SK-N-SH (cell line): ENCODE measurements around the gene FAM174B. TPM values are rescaled to one million over a fixed set of nuclear protein-coding genes. Genes with fewer than 3 reads are reported as not detected.

ENCODE experiments used
- CTCF ChIA-PET: fragments of 300-600, 350-600 bp; formaldehyde crosslinking; extraction: SDS; loops from one replicate; lab custom pipeline; 2021; lab: Yijun Ruan, JAX
- POLR2A ChIA-PET: fragments of 350-600 bp; sonication (Branson Sonifier 250); formaldehyde crosslinking; extraction: SDS; loops from one replicate; lab custom pipeline; 2020; ENCODE audit warnings: antibody characterized with exemption, inconsistent platforms; lab: Yijun Ruan, JAX
- DNase-seq: peaks from one replicate; pipeline ENCODE4 v3.0.0; 2012
- H2AFZ ChIP-seq: fragments of 200-600 bp; sonication (generic); 2 replicates; pipeline ENCODE4 v1.8.1; 2016; ENCODE audit warnings: antibody characterized with exemption, mild to moderate bottlenecking, low read depth
- H3F3A ChIP-seq: fragments of 200-600 bp; sonication (generic); replicated peaks from 2 replicates; pipeline ENCODE3; 2016; ENCODE audit warnings: antibody characterized with exemption, mild to moderate bottlenecking; ENCODE audit not compliant: insufficient read depth
- H3K27ac ChIP-seq, 2 experiments: fragments of 200-500 bp in 1 of 2; fragments of 200-600 bp in 1 of 2; sonication (Bioruptor generic) in 1 of 2; sonication (generic), shearing (Covaris generic) in 1 of 2; 2 replicates each; pipeline versions ENCODE4 v1.5.1 to v1.6.1; 2014 to 2016; ENCODE audit warnings: low read depth in 2 of 2, inconsistent platforms in 1 of 2, low read length in 1 of 2, mild to moderate bottlenecking in 1 of 2, mixed read lengths in 1 of 2
- H3K27me3 ChIP-seq: fragments of 200-600 bp; sonication (generic), shearing (Covaris generic); 2 replicates; pipeline ENCODE4 v1.6.1; 2016; ENCODE audit warnings: mixed run types; ENCODE audit not compliant: insufficient read depth
- H3K36me3 ChIP-seq, 2 experiments: fragments of 200-500 bp in 1 of 2; fragments of 200-600 bp in 1 of 2; sonication (Bioruptor generic) in 1 of 2; sonication (generic) in 1 of 2; replicated peaks in 1 of 2; 2 replicates each; pipeline versions ENCODE3 to v1.5.1; 2014 to 2016; ENCODE audit warnings: low read length in 1 of 2, mild to moderate bottlenecking in 1 of 2; ENCODE audit not compliant: insufficient read depth in 2 of 2, control insufficient read depth in 1 of 2
- H3K4me1 ChIP-seq, 2 experiments: fragments of 200-500 bp in 1 of 2; fragments of 200-600 bp in 1 of 2; sonication (Bioruptor generic) in 1 of 2; sonication (generic), shearing (Covaris generic) in 1 of 2; 2 replicates each; pipeline versions ENCODE4 v1.5.1 to v1.6.1; 2014 to 2016; ENCODE audit warnings: low read depth in 1 of 2, low read length in 1 of 2, mixed run types in 1 of 2; ENCODE audit not compliant: insufficient read depth in 2 of 2, control insufficient read depth in 1 of 2
- H3K4me2 ChIP-seq: fragments of 200-600 bp; sonication (generic), shearing (Covaris generic); 2 replicates; pipeline ENCODE4 v1.6.1; 2017; ENCODE audit warnings: mixed run types
- H3K4me3 ChIP-seq, 2 experiments: fragments of 200-500 bp in 1 of 2; fragments of 200-600 bp in 1 of 2; sonication (Bioruptor generic) in 1 of 2; sonication (generic), shearing (Covaris generic) in 1 of 2; 2 replicates each; pipeline versions ENCODE4 v1.5.1 to v1.8.1; 2014 to 2016; ENCODE audit warnings: low read depth in 2 of 2, inconsistent platforms in 1 of 2, low read length in 1 of 2, mild to moderate bottlenecking in 1 of 2, mixed read lengths in 1 of 2, moderate library complexity in 1 of 2
- H3K79me2 ChIP-seq: fragments of 200-600 bp; sonication (generic); 2 replicates; pipeline ENCODE4 v1.8.1; 2017; ENCODE audit warnings: mild to moderate bottlenecking; ENCODE audit not compliant: insufficient read depth
- H3K9ac ChIP-seq: fragments of 200-600 bp; sonication (generic); 2 replicates; pipeline ENCODE4 v1.6.1; 2017; ENCODE audit warnings: mixed run types
- H3K9me2 ChIP-seq: fragments of 200-600 bp; sonication (generic); 2 replicates; pipeline ENCODE4 v1.6.1; 2017; ENCODE audit warnings: mixed run types
- H3K9me3 ChIP-seq: fragments of 200-600 bp; sonication (generic); 2 replicates; pipeline ENCODE4 v1.6.1; 2017; ENCODE audit warnings: mixed run types, mild to moderate bottlenecking, moderate library complexity
- H4K20me1 ChIP-seq: fragments of 200-600 bp; sonication (generic); 2 replicates; pipeline ENCODE4 v1.6.1; 2017; ENCODE audit warnings: mild to moderate bottlenecking, mixed run types; ENCODE audit not compliant: insufficient read depth
- CTCF ChIP-seq: fragments of 200-600 bp; sonication (generic); IDR thresholded peaks from 2 replicates; pipeline ENCODE4 v1.6.1; 2017; ENCODE audit warnings: antibody characterized with exemption, mild to moderate bottlenecking, moderate library complexity
- ELF1 ChIP-seq: IDR thresholded peaks from 2 replicates; pipeline ENCODE4 v1.4.0; 2012
- EP300 ChIP-seq, 2 experiments: IDR thresholded peaks; 2 replicates each; pipeline versions ENCODE4 v1.4.0 to v1.6.1; 2012; ENCODE audit warnings: borderline replicate concordance in 1 of 2, low read depth in 1 of 2, low read length in 1 of 2
- EZH2phosphoT487 ChIP-seq: fragments of 200-600 bp; sonication (generic); IDR thresholded peaks from 2 replicates; pipeline ENCODE4 v1.6.1; 2017; ENCODE audit warnings: low read depth, mixed run types, mild to moderate bottlenecking, antibody characterized with exemption, moderate library complexity, borderline replicate concordance
- GATA2 ChIP-seq: sonication (generic); formaldehyde crosslinking; IDR thresholded peaks from 2 replicates; pipeline ENCODE4 v1.5.0; 2020; ENCODE audit warnings: mild to moderate bottlenecking, missing genetic modification reagents
- JUND ChIP-seq: IDR thresholded peaks from 2 replicates; pipeline ENCODE4 v1.4.0; 2012
- POLR2AphosphoS5 ChIP-seq: IDR thresholded peaks from 2 replicates; pipeline ENCODE4 v1.6.1; 2012; ENCODE audit warnings: low read depth, low read length
- RCOR1 ChIP-seq: fragments of 150-350 bp; IDR thresholded peaks from 2 replicates; pipeline ENCODE4 v1.6.1; 2017; ENCODE audit warnings: antibody characterized with exemption, low read length
- RFX5 ChIP-seq: IDR thresholded peaks from 2 replicates; pipeline ENCODE4 v1.6.1; 2012; ENCODE audit warnings: mild to moderate bottlenecking, improper control_type of control experiment, low read length
- TAF1 ChIP-seq: IDR thresholded peaks from 2 replicates; pipeline ENCODE4 v1.6.1; 2012; ENCODE audit warnings: low read depth, mild to moderate bottlenecking, low read length, moderate library complexity, borderline replicate concordance
- TEAD4 ChIP-seq: IDR thresholded peaks from 2 replicates; pipeline ENCODE4 v1.4.0; 2012; ENCODE audit warnings: mild to moderate bottlenecking, borderline replicate concordance; ENCODE audit not compliant: insufficient read depth
- USF1 ChIP-seq: IDR thresholded peaks from 2 replicates; pipeline ENCODE4 v1.4.0; 2012; ENCODE audit warnings: low read depth, borderline replicate concordance
- USF2 ChIP-seq: fragments of 150-350 bp; IDR thresholded peaks from 2 replicates; pipeline ENCODE4 v1.6.1; 2017; ENCODE audit warnings: antibody characterized with exemption, low read length, low read depth, borderline replicate concordance
- YY1 ChIP-seq: IDR thresholded peaks from 2 replicates; pipeline ENCODE4 v1.4.0; 2012; ENCODE audit warnings: low read depth, mild to moderate bottlenecking
- ZBTB33 ChIP-seq: IDR thresholded peaks from 2 replicates; pipeline ENCODE4 v1.4.0; 2012; ENCODE audit warnings: low read depth, borderline replicate concordance
- WGBS: methylation state at CpG from one replicate; pipeline ENCODE4 v1.1.6; 2017; ENCODE audit warnings: low lambda C conversion rate; 5-methylcytosine and 5-hydroxymethylcytosine counted together
- polyA plus RNA-seq, 3 experiments: library from polyadenylated mRNA; depleted of rRNA; stranded (reverse); fragments of >200 nt; gene quantifications; 2 replicates each; pipeline ENCODE4 v1.2.3, GENCODE V29; 2012

Gene FAM174B
- polyA plus RNA-seq, 1 of the 3 experiments (the other 2 are of a cell fraction): 0.30 TPM

- Histone ChIP-seq H3K4me3 (no peak overlapping the region), H2AFZ (no peak overlapping the region)
- no peak for DNase-seq
- TF ChIP-seq YY1 (no peak), EP300 (IDR thresholded peaks at IDR 0.05; ENCODE audit: borderline replicate concordance in 1 of 2, low read depth in 1 of 2, low read length in 1 of 2) (no peak), POLR2AphosphoS5 (no peak), ZBTB33 (no peak)
- TF ChIP-seq, all 33 proteins: peak for 0
- H3K27ac ChIP-seq: no peak overlapping the region
- no peak overlapping the region for H3K4me2 ChIP-seq
- no peaks in the 10 kb centered on the region for H4K20me1 ChIP-seq
- H3K9me2 ChIP-seq: no peaks in the 10 kb centered on the region
- H3K79me2 ChIP-seq: no peaks in the 10 kb centered on the region
- no peaks in the 10 kb centered on the region for H3K9me3 ChIP-seq
- CTCF ChIA-PET: interaction anchor here (1.2 kb wide), 1 partner anchor 17 kb away, joined by 3 read pairs; no protein-coding TSS in a partner anchor
- no peaks in the 10 kb centered on the region for H3K27me3 ChIP-seq
- no peaks in the 10 kb centered on the region for H3K36me3 ChIP-seq
- H3F3A ChIP-seq: no peaks in the 10 kb centered on the region
- no peak overlapping the region for H3K9ac ChIP-seq
- no peaks in the 10 kb centered on the region for H3K4me1 ChIP-seq
- POLR2A ChIA-PET: no interaction called here
These were observed 6.4 kb upstream of the FAM174B start for GRCh38 chr15:92661956-92662355.

- 62% methylated on average over 11 of the region's 11 CpGs for WGBS
- H3K4me2 ChIP-seq: no peak overlapping the region
- H3K4me1 ChIP-seq: no peaks in the 10 kb centered on the region; a peak in 1 of 4 replicates
- H3K9ac ChIP-seq: no peak overlapping the region
- no peaks in the 10 kb centered on the region for H3K79me2 ChIP-seq
- CTCF ChIA-PET: no interaction called here
- no peaks in the 10 kb centered on the region for H3K27me3 ChIP-seq
- no peak overlapping the region for H3K4me3 ChIP-seq
- TF ChIP-seq GATA2 (CRISPR knock-in tag): no peak
- TF ChIP-seq TAF1: no peak
- TF ChIP-seq JUND: no peak
- no peak for TF ChIP-seq RFX5
- TF ChIP-seq CTCF: no peak
- TF ChIP-seq EZH2phosphoT487: no peak
- no peak for TF ChIP-seq USF2
- no peak for TF ChIP-seq TEAD4
- TF ChIP-seq ELF1: no peak
- TF ChIP-seq RCOR1: no peak
- TF ChIP-seq USF1: no peak
- H3K9me3 ChIP-seq: no peaks in the 10 kb centered on the region
- DNase-seq: no peak
- no peaks in the 10 kb centered on the region for H3K36me3 ChIP-seq
- H3F3A ChIP-seq: no peaks in the 10 kb centered on the region
- no peak overlapping the region for H3K27ac ChIP-seq
- POLR2A ChIA-PET: no interaction called here
- no peaks in the 10 kb centered on the region for H4K20me1 ChIP-seq
- H3K9me2 ChIP-seq: no peaks in the 10 kb centered on the region
- no peak overlapping the region for H2AFZ ChIP-seq
These were observed 5.5 kb upstream of the FAM174B start for GRCh38 chr15:92661069-92661468.
